Measurements from ENCODE around the gene CYP4B1. TPM values are rescaled to one million over a fixed set of nuclear protein-coding genes. Genes with fewer than 3 reads are reported as not detected.

CYP4B1 gene
- total RNA-seq, 2 experiments from 2014 or later = not detected

DNA sequence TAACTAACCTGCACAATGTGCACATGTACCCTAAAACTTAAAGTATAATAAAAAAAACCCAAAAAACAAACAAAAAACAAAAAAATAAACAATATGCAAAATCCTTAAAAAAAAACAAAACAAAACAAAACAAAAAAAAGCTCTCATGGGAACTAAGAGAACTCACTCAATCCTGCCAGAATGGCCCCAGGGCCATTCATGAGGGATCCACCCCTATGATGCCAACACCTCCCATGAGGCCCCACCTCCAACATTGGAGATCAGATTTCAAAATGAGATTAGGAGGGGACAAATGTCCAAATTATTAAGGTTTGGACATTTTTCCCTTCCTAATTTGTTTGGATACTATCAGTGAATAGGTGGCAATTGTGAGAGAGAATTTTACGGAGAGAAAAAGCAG, 10.2 kb downstream of the CYP4B1 start:
- H3K27me3 ChIP-seq (ENCODE audit: control insufficient read depth in 1 of 2, insufficient read depth in 2 of 2, low read length in 2 of 2) = peaks cover 5 to 10% of the 10 kb centered on the region in 2 experiments

DNA sequence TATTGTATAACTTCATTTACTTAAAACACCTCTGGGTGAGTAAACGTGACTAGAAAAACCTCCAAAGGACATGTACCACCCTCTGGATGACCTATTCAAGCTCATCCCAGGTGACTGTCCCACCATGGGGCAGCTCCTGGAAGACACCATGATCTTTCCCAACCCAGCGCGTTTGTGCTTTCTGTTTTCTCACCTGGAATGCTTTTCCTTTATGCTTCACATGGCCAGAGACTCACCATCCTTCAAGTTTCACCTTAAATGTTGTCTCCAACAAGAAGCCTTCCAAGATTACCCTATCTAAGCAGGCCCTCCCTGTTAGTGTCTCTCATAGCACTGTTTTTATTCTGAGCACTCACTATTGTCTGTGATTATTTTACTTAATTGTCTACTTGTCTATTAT, 11.1 kb downstream of the CYP4B1 start:
- ChIA-PET POLR2A (no interaction called here), CTCF (no interaction called here)
- intact Hi-C loops (cut with DNase I, micrococcal nuclease) = no loop called here
- Histone ChIP-seq H3K36me3 (ENCODE audit: insufficient read depth, low read length) (no peaks in the 10 kb centered on the region), H3K4me1 (ENCODE audit: insufficient read depth, low read length) (no peaks in the 10 kb centered on the region), H3K27me3 (ENCODE audit: control insufficient read depth in 1 of 2, insufficient read depth in 2 of 2, low read length in 2 of 2) (peaks cover 5 to 10% of the 10 kb centered on the region in 2 experiments), H3K9me3 (ENCODE audit: control insufficient read depth in 1 of 2, insufficient read depth in 1 of 2, low read length in 2 of 2) (no peaks in the 10 kb centered on the region), H3K4me3 (ENCODE audit: low read length) (no peak overlapping the region), H3K27ac (ENCODE audit: low read depth in 1 of 2, low read length in 2 of 2) (no peak overlapping the region)
- H3K4me3 Mint-ChIP-seq = no peak overlapping the region
- H3K36me3 Mint-ChIP-seq (ENCODE audit: low read depth) = no peaks in the 10 kb centered on the region
- ATAC-seq (ENCODE audit: poor library complexity) (no peak), DNase-seq (no peak)
- TF ChIP-seq, protein P1, sequence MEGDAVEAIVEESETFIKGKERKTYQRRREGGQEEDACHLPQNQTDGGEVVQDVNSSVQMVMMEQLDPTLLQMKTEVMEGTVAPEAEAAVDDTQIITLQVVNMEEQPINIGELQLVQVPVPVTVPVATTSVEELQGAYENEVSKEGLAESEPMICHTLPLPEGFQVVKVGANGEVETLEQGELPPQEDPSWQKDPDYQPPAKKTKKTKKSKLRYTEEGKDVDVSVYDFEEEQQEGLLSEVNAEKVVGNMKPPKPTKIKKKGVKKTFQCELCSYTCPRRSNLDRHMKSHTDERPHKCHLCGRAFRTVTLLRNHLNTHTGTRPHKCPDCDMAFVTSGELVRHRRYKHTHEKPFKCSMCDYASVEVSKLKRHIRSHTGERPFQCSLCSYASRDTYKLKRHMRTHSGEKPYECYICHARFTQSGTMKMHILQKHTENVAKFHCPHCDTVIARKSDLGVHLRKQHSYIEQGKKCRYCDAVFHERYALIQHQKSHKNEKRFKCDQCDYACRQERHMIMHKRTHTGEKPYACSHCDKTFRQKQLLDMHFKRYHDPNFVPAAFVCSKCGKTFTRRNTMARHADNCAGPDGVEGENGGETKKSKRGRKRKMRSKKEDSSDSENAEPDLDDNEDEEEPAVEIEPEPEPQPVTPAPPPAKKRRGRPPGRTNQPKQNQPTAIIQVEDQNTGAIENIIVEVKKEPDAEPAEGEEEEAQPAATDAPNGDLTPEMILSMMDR (IDR thresholded peaks at IDR 0.05) = no peak
- no peak overlapping the region for H3K27ac Mint-ChIP-seq
- peaks cover 5% of the 10 kb centered on the region for H3K9me3 Mint-ChIP-seq
- no peaks in the 10 kb centered on the region for H3K4me1 Mint-ChIP-seq (ENCODE audit: low read depth)
- peaks cover 14% of the 10 kb centered on the region for H3K27me3 Mint-ChIP-seq

More for the DNA sequence above, 10.2 kb downstream of the CYP4B1 start:
- Mint-ChIP-seq H3K27ac (no peak overlapping the region), H3K4me3 (no peak overlapping the region), H3K9me3 (peaks cover 5% of the 10 kb centered on the region), H3K27me3 (peaks cover 14% of the 10 kb centered on the region), H3K4me1 (ENCODE audit: low read depth) (no peaks in the 10 kb centered on the region), H3K36me3 (ENCODE audit: low read depth) (no peaks in the 10 kb centered on the region)
- no peaks in the 10 kb centered on the region for H3K36me3 ChIP-seq (ENCODE audit: insufficient read depth, low read length)
- no peaks in the 10 kb centered on the region for H3K4me1 ChIP-seq (ENCODE audit: insufficient read depth, low read length)
- ATAC-seq (ENCODE audit: poor library complexity) (no peak), DNase-seq (no peak)
- H3K4me3 ChIP-seq (ENCODE audit: low read length) = no peak overlapping the region
- ChIA-PET CTCF (no interaction called here), POLR2A (no interaction called here)
- TF ChIP-seq, protein P1 (IDR thresholded peaks at IDR 0.05) = no peak
- intact Hi-C loops (cut with DNase I, micrococcal nuclease) = no loop called here
- H3K9me3 ChIP-seq (ENCODE audit: control insufficient read depth in 1 of 2, insufficient read depth in 1 of 2, low read length in 2 of 2) = no peaks in the 10 kb centered on the region
- H3K27ac ChIP-seq (ENCODE audit: low read depth in 1 of 2, low read length in 2 of 2) = no peak overlapping the region

DNA sequence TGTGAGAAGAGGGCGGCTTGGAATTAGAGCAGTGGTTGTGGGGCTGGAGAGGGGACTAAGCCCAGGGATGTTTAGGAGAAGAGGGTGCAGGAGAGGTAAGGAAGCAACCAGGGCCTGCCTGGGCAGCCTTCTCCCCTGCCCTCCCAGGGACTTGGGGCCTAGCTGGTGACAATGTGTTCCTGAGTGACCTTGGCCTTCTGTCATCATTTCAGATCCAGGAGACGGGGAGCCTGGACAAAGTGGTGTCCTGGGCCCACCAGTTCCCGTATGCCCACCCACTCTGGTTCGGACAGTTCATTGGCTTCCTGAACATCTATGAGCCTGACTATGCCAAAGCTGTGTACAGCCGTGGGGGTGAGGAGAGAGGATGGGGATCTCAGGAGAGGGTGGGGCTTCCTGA, 11.8 kb downstream of the CYP4B1 start:
- Mint-ChIP-seq H3K36me3 (ENCODE audit: low read depth) (no peaks in the 10 kb centered on the region), H3K27me3 (peaks cover 11% of the 10 kb centered on the region), H3K4me1 (ENCODE audit: low read depth) (no peaks in the 10 kb centered on the region), H3K4me3 (no peak overlapping the region), H3K27ac (no peak overlapping the region), H3K9me3 (peaks cover 5% of the 10 kb centered on the region)
- H3K4me3 ChIP-seq (ENCODE audit: low read length) = no peak overlapping the region
- intact Hi-C loops (cut with DNase I, micrococcal nuclease) = no loop called here
- POLR2A ChIA-PET = no interaction called here
- CTCF ChIA-PET = no interaction called here
- H3K9me3 ChIP-seq (ENCODE audit: control insufficient read depth in 1 of 2, insufficient read depth in 1 of 2, low read length in 2 of 2) = no peaks in the 10 kb centered on the region
- H3K36me3 ChIP-seq (ENCODE audit: insufficient read depth, low read length) = no peaks in the 10 kb centered on the region
- ATAC-seq (ENCODE audit: poor library complexity) (no peak), DNase-seq (no peak)
- no peaks in the 10 kb centered on the region for H3K4me1 ChIP-seq (ENCODE audit: insufficient read depth, low read length)
- peaks cover 5 to 10% of the 10 kb centered on the region in 2 experiments for H3K27me3 ChIP-seq (ENCODE audit: control insufficient read depth in 1 of 2, insufficient read depth in 2 of 2, low read length in 2 of 2)
- TF ChIP-seq, protein P1 (IDR thresholded peaks at IDR 0.05) = no peak
- no peak overlapping the region for H3K27ac ChIP-seq (ENCODE audit: low read depth in 1 of 2, low read length in 2 of 2)
